K562 (cell line): ENCODE results near the gene NR2F1. TPM values are rescaled to one million over a fixed set of nuclear protein-coding genes. Genes with fewer than 3 reads are reported as not detected.

ENCODE experiments used
- GMEB1 ChIP-seq: fragments of 250-450 bp; sonication (Bioruptor Pico); IDR thresholded peaks from 2 replicates; pipeline ENCODE4 v1.4.0; 2020; ENCODE audit warnings: mild to moderate bottlenecking
- polyA plus RNA-seq, 8 experiments: library from polyadenylated mRNA; depleted of rRNA in 4 of 8; stranded (reverse) in 5 of 8; unstranded in 3 of 8; fragments of >200 nt; fragmentation: Nextera tagmentation in 2 of 8; fragmentation: Illumina TruSeq in 1 of 8; extraction: Ambion mirVana in 2 of 8; extraction: Trizol in 1 of 8; gene quantifications; 2 replicates each; pipeline versions ENCODE4 v1.2.1 to v1.2.3, GENCODE V29; 2011 to 2014; ENCODE audit warnings: inconsistent platforms in 1 of 8, missing spikeins in 1 of 8
- total RNA-seq, 7 experiments: library from RNA; depleted of rRNA in 6 of 7; stranded (reverse); fragments of >200 nt in 6 of 7; fragmentation: Illumina TruSeq in 2 of 7; extraction: Trizol in 2 of 7; gene quantifications; 2 replicates each; pipeline versions ENCODE4 v1.2.1 to v1.2.3, GENCODE V29; 2011 to 2021; ENCODE audit warnings: low replicate concordance in 1 of 7
- TF ChIP-seq, protein P1 (sequence below): sonication (generic); formaldehyde crosslinking; IDR thresholded peaks from 2 replicates; pipeline ENCODE4 v1.8.0; 2023; ENCODE audit warnings: mild to moderate bottlenecking, missing genetic modification reagents
- TF ChIP-seq, protein P2 (sequence below): sonication (generic); formaldehyde crosslinking; IDR thresholded peaks from 2 replicates; pipeline ENCODE4 v1.8.0; 2022; ENCODE audit warnings: missing genetic modification reagents, mild to moderate bottlenecking, borderline replicate concordance

NR2F1 gene
- total and polyA plus RNA-seq, 9 of the 15 experiments (the other 6 are each of a cell fraction or from before 2014, with no cell fraction given), result 0.18 TPM; not detected in 8

GRCh38 chr5:93588352-93589151, 5.5 kb downstream of the NR2F1 start (continued):
- TF ChIP-seq, protein P1, sequence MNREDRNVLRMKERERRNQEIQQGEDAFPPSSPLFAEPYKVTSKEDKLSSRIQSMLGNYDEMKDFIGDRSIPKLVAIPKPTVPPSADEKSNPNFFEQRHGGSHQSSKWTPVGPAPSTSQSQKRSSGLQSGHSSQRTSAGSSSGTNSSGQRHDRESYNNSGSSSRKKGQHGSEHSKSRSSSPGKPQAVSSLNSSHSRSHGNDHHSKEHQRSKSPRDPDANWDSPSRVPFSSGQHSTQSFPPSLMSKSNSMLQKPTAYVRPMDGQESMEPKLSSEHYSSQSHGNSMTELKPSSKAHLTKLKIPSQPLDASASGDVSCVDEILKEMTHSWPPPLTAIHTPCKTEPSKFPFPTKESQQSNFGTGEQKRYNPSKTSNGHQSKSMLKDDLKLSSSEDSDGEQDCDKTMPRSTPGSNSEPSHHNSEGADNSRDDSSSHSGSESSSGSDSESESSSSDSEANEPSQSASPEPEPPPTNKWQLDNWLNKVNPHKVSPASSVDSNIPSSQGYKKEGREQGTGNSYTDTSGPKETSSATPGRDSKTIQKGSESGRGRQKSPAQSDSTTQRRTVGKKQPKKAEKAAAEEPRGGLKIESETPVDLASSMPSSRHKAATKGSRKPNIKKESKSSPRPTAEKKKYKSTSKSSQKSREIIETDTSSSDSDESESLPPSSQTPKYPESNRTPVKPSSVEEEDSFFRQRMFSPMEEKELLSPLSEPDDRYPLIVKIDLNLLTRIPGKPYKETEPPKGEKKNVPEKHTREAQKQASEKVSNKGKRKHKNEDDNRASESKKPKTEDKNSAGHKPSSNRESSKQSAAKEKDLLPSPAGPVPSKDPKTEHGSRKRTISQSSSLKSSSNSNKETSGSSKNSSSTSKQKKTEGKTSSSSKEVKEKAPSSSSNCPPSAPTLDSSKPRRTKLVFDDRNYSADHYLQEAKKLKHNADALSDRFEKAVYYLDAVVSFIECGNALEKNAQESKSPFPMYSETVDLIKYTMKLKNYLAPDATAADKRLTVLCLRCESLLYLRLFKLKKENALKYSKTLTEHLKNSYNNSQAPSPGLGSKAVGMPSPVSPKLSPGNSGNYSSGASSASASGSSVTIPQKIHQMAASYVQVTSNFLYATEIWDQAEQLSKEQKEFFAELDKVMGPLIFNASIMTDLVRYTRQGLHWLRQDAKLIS, result no peak
- TF ChIP-seq GMEB1, result no peak
- TF ChIP-seq, protein P2, sequence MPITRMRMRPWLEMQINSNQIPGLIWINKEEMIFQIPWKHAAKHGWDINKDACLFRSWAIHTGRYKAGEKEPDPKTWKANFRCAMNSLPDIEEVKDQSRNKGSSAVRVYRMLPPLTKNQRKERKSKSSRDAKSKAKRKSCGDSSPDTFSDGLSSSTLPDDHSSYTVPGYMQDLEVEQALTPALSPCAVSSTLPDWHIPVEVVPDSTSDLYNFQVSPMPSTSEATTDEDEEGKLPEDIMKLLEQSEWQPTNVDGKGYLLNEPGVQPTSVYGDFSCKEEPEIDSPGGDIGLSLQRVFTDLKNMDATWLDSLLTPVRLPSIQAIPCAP (CRISPR knock-in tag), result no peak
- TF ChIP-seq, all 486 proteins: peak for 0
